Cardiac fibroblast (primary cell): ENCODE measurements around the gene ASAH2.
A peak's percentile ranks its signal among the peaks of the same experiment; 100 is the strongest.

Experiments used
- DNase-seq, 2 donors: peaks; one replicate each; pipeline versions ENCODE4 v3.0.0 to v3.0.0-alpha.2; 2010; ENCODE audit warnings: low read depth in 2 of 2
- H3K4me3 ChIP-seq, 2 donors: replicated peaks in 1 of 2; 1 replicate in 1 of 2; 2 replicates in 1 of 2; pipeline ENCODE4 v1.5.1; 2011; ENCODE audit warnings: low read depth in 2 of 2, low read length in 2 of 2, mild to moderate bottlenecking in 2 of 2, moderate library complexity in 1 of 2
- CTCF ChIP-seq: IDR thresholded peaks from one replicate; pipeline ENCODE4 v1.5.1; 2011; ENCODE audit warnings: low read depth, mild to moderate bottlenecking, low read length, inconsistent platforms

Gene ASAH2

GRCh38 chr10:50289196-50289595, 37.9 kb upstream of the ASAH2 start:
- TF ChIP-seq CTCF = no peak
- H3K4me3 ChIP-seq = no peak overlapping the region

GRCh38 chr10:50286996-50287803, 35.9 kb upstream of the ASAH2 start:
- DNase-seq = no peak
- TF ChIP-seq CTCF = no peak
- H3K4me3 ChIP-seq = no peak overlapping the region

More at GRCh38 chr10:50289196-50289595, 37.9 kb upstream of the ASAH2 start:
- no peak for DNase-seq

- peak; percentile 36 to 79 for DNase-seq
- no peak for TF ChIP-seq CTCF
Measured at GRCh38 chr10:50286517-50286916, 35.2 kb upstream of the ASAH2 start.

GRCh38 chr10:50281967-50282522, 30.7 kb upstream of the ASAH2 start:
- no peak for DNase-seq
- no peak overlapping the region for H3K4me3 ChIP-seq
- no peak for TF ChIP-seq CTCF

More at GRCh38 chr10:50286517-50286916, 35.2 kb upstream of the ASAH2 start:
- H3K4me3 ChIP-seq = no peak overlapping the region

GRCh38 chr10:50281210-50281966, 30.1 kb upstream of the ASAH2 start:
- no peak for TF ChIP-seq CTCF
- no peak for DNase-seq
- no peak overlapping the region for H3K4me3 ChIP-seq

GRCh38 chr10:50280049-50280841, 28.9 kb upstream of the ASAH2 start:
- H3K4me3 ChIP-seq = no peak overlapping the region
- TF ChIP-seq CTCF = no peak
- DNase-seq = no peak
